BE2C (cell line): ENCODE results near the gene NRG2.

Source experiments
- DNase-seq: peaks from one replicate; pipeline ENCODE4 v3.0.0-alpha.2; 2020
- H3K27me3 ChIP-seq: fragments of 250-450 bp; sonication (Bioruptor Pico); 2 replicates; pipeline ENCODE4 v1.5.1; 2020; ENCODE audit warnings: mild to moderate bottlenecking
- H3K36me3 ChIP-seq: fragments of 250-450 bp; sonication (Bioruptor Pico); 2 replicates; pipeline ENCODE4 v1.5.1; 2020; ENCODE audit warnings: mild to moderate bottlenecking
- H3K4me1 ChIP-seq: fragments of 250-450 bp; sonication (Bioruptor Pico); 2 replicates; pipeline ENCODE4 v1.5.1; 2020
- H3K4me3 ChIP-seq: 2 replicates; pipeline ENCODE4 v1.5.1; 2011; ENCODE audit warnings: low read depth, low read length
- H3K9me3 ChIP-seq: fragments of 250-450 bp; sonication (Bioruptor Pico); 2 replicates; pipeline ENCODE4 v1.5.1; 2020
- TF ChIP-seq, protein P1 (sequence below): IDR thresholded peaks from 2 replicates; pipeline ENCODE4 v1.5.1; 2012; ENCODE audit warnings: mild to moderate bottlenecking, low read depth, low read length

Gene NRG2

GRCh38 chr5:139946440-139946839 lies 96.7 kb downstream of the NRG2 start:
- H3K9me3 ChIP-seq, result no peaks in the 10 kb centered on the region
- no peaks in the 10 kb centered on the region for H3K27me3 ChIP-seq
- no peaks in the 10 kb centered on the region for H3K36me3 ChIP-seq
- H3K4me1 ChIP-seq, result no peaks in the 10 kb centered on the region
- no peak for DNase-seq
- no peak overlapping the region for H3K4me3 ChIP-seq
- TF ChIP-seq, protein P1, sequence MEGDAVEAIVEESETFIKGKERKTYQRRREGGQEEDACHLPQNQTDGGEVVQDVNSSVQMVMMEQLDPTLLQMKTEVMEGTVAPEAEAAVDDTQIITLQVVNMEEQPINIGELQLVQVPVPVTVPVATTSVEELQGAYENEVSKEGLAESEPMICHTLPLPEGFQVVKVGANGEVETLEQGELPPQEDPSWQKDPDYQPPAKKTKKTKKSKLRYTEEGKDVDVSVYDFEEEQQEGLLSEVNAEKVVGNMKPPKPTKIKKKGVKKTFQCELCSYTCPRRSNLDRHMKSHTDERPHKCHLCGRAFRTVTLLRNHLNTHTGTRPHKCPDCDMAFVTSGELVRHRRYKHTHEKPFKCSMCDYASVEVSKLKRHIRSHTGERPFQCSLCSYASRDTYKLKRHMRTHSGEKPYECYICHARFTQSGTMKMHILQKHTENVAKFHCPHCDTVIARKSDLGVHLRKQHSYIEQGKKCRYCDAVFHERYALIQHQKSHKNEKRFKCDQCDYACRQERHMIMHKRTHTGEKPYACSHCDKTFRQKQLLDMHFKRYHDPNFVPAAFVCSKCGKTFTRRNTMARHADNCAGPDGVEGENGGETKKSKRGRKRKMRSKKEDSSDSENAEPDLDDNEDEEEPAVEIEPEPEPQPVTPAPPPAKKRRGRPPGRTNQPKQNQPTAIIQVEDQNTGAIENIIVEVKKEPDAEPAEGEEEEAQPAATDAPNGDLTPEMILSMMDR, result no peak

- Histone ChIP-seq H3K9me3 (no peaks in the 10 kb centered on the region), H3K36me3 (no peaks in the 10 kb centered on the region), H3K4me3 (no peak overlapping the region), H3K4me1 (no peaks in the 10 kb centered on the region), H3K27me3 (no peaks in the 10 kb centered on the region)
- no peak for DNase-seq
- TF ChIP-seq, protein P1, result no peak
These were observed 97.1 kb downstream of the NRG2 start for GRCh38 chr5:139946006-139946405.

DNA sequence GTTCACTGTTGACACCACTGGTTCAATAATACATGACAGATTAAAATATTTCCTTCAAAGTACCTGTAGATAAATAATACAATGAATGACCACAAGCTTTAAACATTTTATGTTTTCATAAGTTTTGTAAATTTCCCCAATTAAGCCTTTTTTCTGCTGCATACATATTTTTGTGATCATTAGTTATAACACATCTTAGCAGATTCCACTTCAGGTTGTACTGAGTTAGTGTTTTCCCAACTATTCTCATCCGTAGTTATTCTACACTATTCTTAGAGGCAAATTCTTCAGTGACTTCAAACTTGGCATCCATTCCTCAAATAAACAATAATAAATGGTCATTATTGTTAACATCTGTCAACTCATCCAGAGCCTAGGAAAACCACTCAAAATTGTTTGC lies 100.9 kb downstream of the NRG2 start:
- Histone ChIP-seq H3K36me3 (no peaks in the 10 kb centered on the region), H3K9me3 (no peaks in the 10 kb centered on the region), H3K27me3 (no peaks in the 10 kb centered on the region), H3K4me3 (no peak overlapping the region), H3K4me1 (no peaks in the 10 kb centered on the region)
- no peak for DNase-seq
- TF ChIP-seq, protein P1, result no peak

DNA sequence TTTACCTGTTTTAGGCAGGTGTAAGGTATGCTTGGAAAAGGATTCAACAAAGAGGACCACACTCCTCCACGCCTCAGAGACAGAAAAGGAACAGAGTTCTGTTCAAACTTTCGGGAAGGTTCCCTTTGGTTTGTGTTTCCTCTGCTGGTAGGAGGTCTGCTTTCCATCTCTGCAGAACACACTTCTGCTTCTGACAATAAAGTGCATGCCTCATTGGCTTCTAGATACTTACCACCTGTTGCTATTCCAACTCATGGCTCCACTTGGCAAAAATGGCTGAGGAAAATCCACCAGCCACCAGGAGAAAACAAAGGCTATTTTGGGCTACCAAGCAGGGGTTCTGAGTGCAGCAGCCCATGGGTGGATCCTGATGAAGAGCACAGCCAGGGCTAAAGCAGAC lies 112.7 kb downstream of the NRG2 start:
- H3K9me3 ChIP-seq, result no peaks in the 10 kb centered on the region
- TF ChIP-seq, protein P1, result no peak
- no peak overlapping the region for H3K4me3 ChIP-seq
- no peaks in the 10 kb centered on the region for H3K36me3 ChIP-seq
- no peak for DNase-seq
- no peaks in the 10 kb centered on the region for H3K27me3 ChIP-seq
- peaks cover 7% of the 10 kb centered on the region for H3K4me1 ChIP-seq

DNA sequence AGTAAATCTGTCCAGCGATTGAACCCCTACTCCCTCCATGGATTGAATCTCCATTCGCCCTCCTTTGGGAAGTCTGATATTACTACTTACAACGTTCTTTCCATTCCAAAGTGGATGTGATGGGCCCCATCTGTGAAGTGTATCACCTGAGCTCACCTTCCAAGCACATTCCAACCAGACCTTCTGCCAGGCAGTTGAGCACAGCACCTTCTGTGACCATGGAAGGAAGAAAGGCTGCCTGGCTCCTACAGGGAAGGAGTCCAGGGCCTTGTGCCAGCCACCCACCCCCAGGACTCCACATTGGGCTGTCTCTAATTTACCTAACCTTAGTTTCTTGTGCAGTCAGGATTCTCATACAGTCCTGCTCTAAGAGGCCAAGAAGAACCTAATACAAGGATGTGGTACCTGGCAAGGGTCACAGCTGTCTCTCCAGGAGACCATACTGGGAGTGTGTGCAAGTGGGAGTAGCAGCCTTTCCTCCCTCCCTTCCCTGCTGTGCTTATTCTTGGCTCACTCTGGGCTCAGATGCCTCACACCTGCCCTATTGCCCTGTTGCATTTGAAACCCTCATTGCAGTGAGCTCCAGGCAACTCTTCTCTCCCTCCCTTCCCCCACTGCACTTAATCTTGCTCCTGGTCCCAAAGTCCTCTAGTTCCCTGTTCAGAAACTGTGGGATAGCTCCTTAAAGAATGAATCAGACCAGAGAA lies 116.1 kb downstream of the NRG2 start:
- no peaks in the 10 kb centered on the region for H3K9me3 ChIP-seq
- no peak overlapping the region for H3K4me3 ChIP-seq
- no peaks in the 10 kb centered on the region for H3K36me3 ChIP-seq
- TF ChIP-seq, protein P1, result no peak
- H3K27me3 ChIP-seq, result no peaks in the 10 kb centered on the region
- H3K4me1 ChIP-seq, result peaks cover 9% of the 10 kb centered on the region
- DNase-seq, result no peak
